Hepatocyte (in vitro differentiated cells): ENCODE measurements around the gene RCCD1. TPM values are rescaled to one million over a fixed set of nuclear protein-coding genes. Genes with fewer than 3 reads are reported as not detected.

Source experiments
- DNase-seq: peaks from one replicate; pipeline ENCODE4 v3.0.0-alpha.2; 2016; ENCODE audit warnings: low spot score
- H2AFZ ChIP-seq: fragments of 200-600 bp; sonication (generic); 2 replicates; pipeline ENCODE4 v1.6.0; 2016; ENCODE audit warnings: antibody characterized with exemption, mild to moderate bottlenecking
- H3K27ac ChIP-seq: fragments of 200-600 bp; sonication (generic); 2 replicates; pipeline ENCODE4 v1.5.1; 2016; ENCODE audit warnings: mild to moderate bottlenecking
- H3K27me3 ChIP-seq: fragments of 200-600 bp; sonication (generic); 2 replicates; pipeline ENCODE4 v1.6.1; 2016
- H3K36me3 ChIP-seq: fragments of 200-600 bp; sonication (generic); replicated peaks from 2 replicates; pipeline ENCODE4 v1.5.1; 2016; ENCODE audit warnings: low read depth; ENCODE audit not compliant: insufficient read depth
- H3K4me1 ChIP-seq: fragments of 200-600 bp; sonication (generic); 2 replicates; pipeline ENCODE4 v1.5.1; 2016; ENCODE audit warnings: mild to moderate bottlenecking, moderate library complexity; ENCODE audit not compliant: insufficient read depth
- H3K4me2 ChIP-seq: fragments of 200-600 bp; sonication (generic); 2 replicates; pipeline ENCODE4 v1.6.0; 2016
- H3K4me3 ChIP-seq: fragments of 200-600 bp; sonication (generic); 2 replicates; pipeline ENCODE4 v1.5.1; 2016; ENCODE audit warnings: mild to moderate bottlenecking
- H3K79me2 ChIP-seq: fragments of 200-600 bp; sonication (generic); 2 replicates; pipeline ENCODE4 v1.6.0; 2017; ENCODE audit warnings: mild to moderate bottlenecking
- H3K9me2 ChIP-seq: fragments of 200-600 bp; sonication (generic); replicated peaks from 2 replicates; pipeline ENCODE4 v1.6.0; 2017; ENCODE audit warnings: mild to moderate bottlenecking; ENCODE audit not compliant: insufficient read depth
- H3K9me3 ChIP-seq: fragments of 200-600 bp; sonication (generic); 2 replicates; pipeline ENCODE4 v1.5.1; 2016; ENCODE audit warnings: low read depth, mild to moderate bottlenecking
- H4K20me1 ChIP-seq: fragments of 200-600 bp; sonication (generic); 2 replicates; pipeline ENCODE4 v1.6.0; 2016; ENCODE audit warnings: mild to moderate bottlenecking; ENCODE audit not compliant: insufficient read depth, poor library complexity, severe bottlenecking
- CTCF ChIP-seq: fragments of 200-600 bp; sonication (generic); IDR thresholded peaks from 2 replicates; pipeline ENCODE4 v1.5.1; 2016; ENCODE audit warnings: antibody characterized with exemption, mild to moderate bottlenecking; ENCODE audit not compliant: poor library complexity
- EZH2 ChIP-seq: fragments of 200-600 bp; sonication (generic); IDR thresholded peaks from 2 replicates; pipeline ENCODE4 v1.6.1; 2016; ENCODE audit warnings: antibody characterized with exemption, mild to moderate bottlenecking, borderline replicate concordance
- EZH2phosphoT487 ChIP-seq: fragments of 200-600 bp; sonication (generic); IDR thresholded peaks from one replicate; pipeline ENCODE4 v1.6.1; 2018; ENCODE audit warnings: antibody characterized with exemption, mild to moderate bottlenecking, low read depth, moderate library complexity; ENCODE audit not compliant: unreplicated experiment, severe bottlenecking
- WGBS: methylation state at CpG from one replicate; pipeline ENCODE4 v1.1.6; 2016; ENCODE audit warnings: low lambda C conversion rate; ENCODE audit errors: missing lambda C conversion rate; 5-methylcytosine and 5-hydroxymethylcytosine counted together
- polyA plus RNA-seq: library from polyadenylated mRNA; unstranded; fragments of >200 nt; fragmentation: Nextera tagmentation; extraction: Ambion mirVana; gene quantifications from 2 replicates; pipeline ENCODE4 v1.2.1, GENCODE V29; 2016
- total RNA-seq: library from RNA; depleted of rRNA; stranded (reverse); fragments of >200 nt; gene quantifications from 2 replicates; pipeline ENCODE4 v1.2.3, GENCODE V29; 2014

RCCD1 gene
- total and polyA plus RNA-seq, 2 experiments from 2014 or later: 9.5 to 11.2 TPM

- H3K36me3 ChIP-seq: no peaks in the 10 kb centered on the region
These were observed 17.4 kb downstream of the RCCD1 start for GRCh38 chr15:90972133-90972532.

GRCh38 chr15:90974216-90974615 lies 19.5 kb downstream of the RCCD1 start:
- 89% methylated on average over 11 of the region's 21 CpGs for WGBS
- no peaks in the 10 kb centered on the region for H3K36me3 ChIP-seq

More at GRCh38 chr15:90972133-90972532, 17.4 kb downstream of the RCCD1 start:
- H3K4me3 ChIP-seq: no peak overlapping the region
- no peaks in the 10 kb centered on the region for H3K9me2 ChIP-seq
- no peak overlapping the region for H3K4me2 ChIP-seq
- no peaks in the 10 kb centered on the region for H3K27me3 ChIP-seq
- no peak overlapping the region for H3K27ac ChIP-seq
- no peaks in the 10 kb centered on the region for H3K4me1 ChIP-seq
- WGBS: over 99% methylated on average over 5 of the region's 5 CpGs
- H3K79me2 ChIP-seq: no peaks in the 10 kb centered on the region
- no peaks in the 10 kb centered on the region for H3K9me3 ChIP-seq
- H2AFZ ChIP-seq: no peak overlapping the region
- no peaks in the 10 kb centered on the region for H4K20me1 ChIP-seq
- no peak for DNase-seq
- TF ChIP-seq EZH2 (no peak), CTCF (no peak), EZH2phosphoT487 (no peak)

GRCh38 chr15:90979582-90979981 lies 24.9 kb downstream of the RCCD1 start:
- Histone ChIP-seq H3K27me3 (no peaks in the 10 kb centered on the region), H3K27ac (no peak overlapping the region), H3K9me2 (no peaks in the 10 kb centered on the region), H3K4me3 (no peak overlapping the region), H3K4me2 (no peak overlapping the region), H3K9me3 (no peaks in the 10 kb centered on the region), H3K36me3 (no peaks in the 10 kb centered on the region), H4K20me1 (no peaks in the 10 kb centered on the region), H3K4me1 (no peaks in the 10 kb centered on the region), H3K79me2 (peaks cover 8% of the 10 kb centered on the region), H2AFZ (no peak overlapping the region)
- 72% methylated on average over 1 of the region's 1 CpG for WGBS
- no peak for TF ChIP-seq CTCF
- no peak for TF ChIP-seq EZH2phosphoT487
- TF ChIP-seq EZH2: no peak
- DNase-seq: no peak

More at GRCh38 chr15:90974216-90974615, 19.5 kb downstream of the RCCD1 start:
- Histone ChIP-seq H3K4me3 (no peak overlapping the region), H3K9me3 (no peaks in the 10 kb centered on the region), H3K27ac (no peak overlapping the region), H3K4me2 (no peak overlapping the region), H3K4me1 (no peaks in the 10 kb centered on the region), H3K9me2 (no peaks in the 10 kb centered on the region), H3K27me3 (no peaks in the 10 kb centered on the region), H2AFZ (no peak overlapping the region), H3K79me2 (no peaks in the 10 kb centered on the region), H4K20me1 (no peaks in the 10 kb centered on the region)
- DNase-seq: no peak
- TF ChIP-seq EZH2phosphoT487: no peak
- TF ChIP-seq CTCF: no peak
- TF ChIP-seq EZH2: no peak

- no peaks in the 10 kb centered on the region for H3K4me1 ChIP-seq
- TF ChIP-seq EZH2 (no peak), EZH2phosphoT487 (no peak), CTCF (no peak)
- DNase-seq: no peak
- H3K9me2 ChIP-seq: no peaks in the 10 kb centered on the region
- H3K27me3 ChIP-seq: no peaks in the 10 kb centered on the region
- H3K9me3 ChIP-seq: no peaks in the 10 kb centered on the region
- H3K4me3 ChIP-seq: no peak overlapping the region
- H4K20me1 ChIP-seq: no peaks in the 10 kb centered on the region
- peaks cover 29% of the 10 kb centered on the region for H3K79me2 ChIP-seq
- H2AFZ ChIP-seq: no peak overlapping the region
- H3K4me2 ChIP-seq: no peak overlapping the region
- H3K27ac ChIP-seq: no peak overlapping the region
- WGBS: 90% methylated on average over 6 of the region's 6 CpGs
- H3K36me3 ChIP-seq: no peaks in the 10 kb centered on the region
These were observed 27.0 kb downstream of the RCCD1 start for GRCh38 chr15:90981681-90982080.
